ENCODE data around the gene CDH3.

GRCh38 chr16:68596266-68596665 is 48.8 kb upstream of the CDH3 start:
- TF ChIP-seq CTCF (IDR thresholded peaks at IDR 0.05) (no peak), EP300 (IDR thresholded peaks at IDR 0.05) (no peak), POLR2A (IDR thresholded peaks at IDR 0.05) (no peak)
